Stomach (tissue), 4 donors: Measurements from ENCODE around the gene MTMR6.

Experiments
- CTCF ChIP-seq, 7 experiments: fragments of 450-650 bp in 4 of 7; fragments of 200-600 bp in 3 of 7; sonication (generic) in 3 of 7; IDR thresholded peaks; one replicate each; pipeline ENCODE4 v1.5.1; 2016 to 2019; ENCODE audit warnings: antibody characterized with exemption in 7 of 7, control low read depth in 2 of 7, mild to moderate bottlenecking in 1 of 7
- POLR2A ChIP-seq, 4 donors: fragments of 450-650 bp; IDR thresholded peaks; one replicate each; pipeline ENCODE4 v1.6.1; 2016; ENCODE audit warnings: antibody characterized with exemption in 4 of 4, control low read depth in 2 of 4, mild to moderate bottlenecking in 1 of 4, moderate library complexity in 1 of 4

GRCh38 chr13:25281935-25282332, 5.4 kb downstream of the MTMR6 start:
- TF ChIP-seq CTCF (IDR thresholded peaks at IDR 0.05) (no peak), POLR2A (IDR thresholded peaks at IDR 0.05) (no peak)
